CD4-positive, alpha-beta T cell (primary cell): ENCODE measurements around the gene MAP1LC3A. TPM values are rescaled to one million over a fixed set of nuclear protein-coding genes. Genes with fewer than 3 reads are reported as not detected.

Experiments used
- ATAC-seq: fragments of 200-7000 bp; cut with Tn5 transposase; one replicate; pipeline ENCODE4 v1.10.0; 2022; ENCODE audit warnings: mild to moderate bottlenecking; ENCODE audit not compliant: poor library complexity
- CTCF ChIA-PET: fragments of 350-600 bp; sonication (Branson Sonifier 250); formaldehyde crosslinking; loops from one replicate; lab custom pipeline; 2021; ENCODE audit warnings: antibody characterized with exemption, inconsistent platforms; lab: Charles Lee
- POLR2A ChIA-PET: fragments of 350-600 bp; sonication (Branson Sonifier 250); formaldehyde crosslinking; loops from one replicate; lab custom pipeline; 2021; ENCODE audit warnings: antibody characterized with exemption, inconsistent platforms; lab: Charles Lee
- DNase-seq, 14 experiments: peaks; one replicate each; pipeline ENCODE4 v3.0.0-alpha.2; 2013 to 2020; ENCODE audit warnings: mixed read lengths in 2 of 14
- H3K27ac ChIP-seq, 2 donors: one replicate each; pipeline versions ENCODE4 v1.5.1 to v1.7.0; 2013; ENCODE audit warnings: low read length in 2 of 2, low read depth in 1 of 2, mild to moderate bottlenecking in 1 of 2
- H3K27me3 ChIP-seq, 2 experiments: 1 replicate in 1 of 2; 2 replicates in 1 of 2; pipeline versions ENCODE4 v1.6.1 to v1.7.0; 2013; ENCODE audit warnings: low read length in 2 of 2, control low read depth in 1 of 2, mild to moderate bottlenecking in 1 of 2, moderate library complexity in 1 of 2; ENCODE audit not compliant: insufficient read depth in 2 of 2, control insufficient read depth in 1 of 2
- H3K36me3 ChIP-seq: one replicate; pipeline ENCODE4 v1.6.1; 2013; ENCODE audit warnings: low read length, control low read depth; ENCODE audit not compliant: insufficient read depth
- H3K4me1 ChIP-seq: one replicate; pipeline ENCODE4 v1.6.1; 2013; ENCODE audit warnings: low read length, control low read depth; ENCODE audit not compliant: insufficient read depth
- H3K4me3 ChIP-seq: one replicate; pipeline ENCODE4 v1.5.1; 2013; ENCODE audit warnings: mild to moderate bottlenecking, low read length, moderate library complexity
- H3K9me3 ChIP-seq, 2 experiments: 1 replicate in 1 of 2; 2 replicates in 1 of 2; pipeline versions ENCODE4 v1.6.1 to v1.7.0; 2013; ENCODE audit warnings: low read length in 2 of 2, mild to moderate bottlenecking in 2 of 2, control low read depth in 1 of 2, moderate library complexity in 1 of 2; ENCODE audit not compliant: control insufficient read depth in 1 of 2, insufficient read depth in 1 of 2
- H3K27ac Mint-ChIP-seq: one replicate; pipeline ENCODE4 v1.8.0; 2020; ENCODE audit warnings: mixed read lengths
- H3K27me3 Mint-ChIP-seq: one replicate; pipeline ENCODE4 v1.8.0; 2021; ENCODE audit warnings: mixed read lengths
- H3K36me3 Mint-ChIP-seq: one replicate; pipeline ENCODE4 v1.8.0; 2021; ENCODE audit warnings: low read depth, mixed read lengths
- H3K4me1 Mint-ChIP-seq: one replicate; pipeline ENCODE4 v1.8.0; 2021; ENCODE audit warnings: low read depth, mixed read lengths
- H3K4me3 Mint-ChIP-seq: one replicate; pipeline ENCODE4 v1.8.0; 2020; ENCODE audit warnings: mild to moderate bottlenecking, mixed read lengths
- H3K9me3 Mint-ChIP-seq: one replicate; pipeline ENCODE4 v1.8.0; 2020; ENCODE audit warnings: mixed read lengths
- CTCF ChIP-seq: fragments of 200-600 bp; IDR thresholded peaks from one replicate; pipeline ENCODE4 v1.8.0; 2022; ENCODE audit warnings: antibody characterized with exemption, mild to moderate bottlenecking
- intact Hi-C, 2 experiments: fragments of 100-400 bp; cut with DNase I in 1 of 2; cut with micrococcal nuclease in 1 of 2; formaldehyde crosslinking; loops; one replicate each; pipeline versions ENCODE4 v1.15.1 to v1.9.0; 2023 to 2025; cut with DNase I, micrococcal nuclease
- total RNA-seq, 174 experiments: library from RNA in 2 of 174; stranded (reverse) in 2 of 174; gene quantifications; one replicate each; pipeline ENCODE4 v1.2.3 and lab custom pipeline; 2021 to 2026

MAP1LC3A gene
- total RNA-seq, 2 experiments from 2014 or later: 17.5 to 17.7 TPM

DNA sequence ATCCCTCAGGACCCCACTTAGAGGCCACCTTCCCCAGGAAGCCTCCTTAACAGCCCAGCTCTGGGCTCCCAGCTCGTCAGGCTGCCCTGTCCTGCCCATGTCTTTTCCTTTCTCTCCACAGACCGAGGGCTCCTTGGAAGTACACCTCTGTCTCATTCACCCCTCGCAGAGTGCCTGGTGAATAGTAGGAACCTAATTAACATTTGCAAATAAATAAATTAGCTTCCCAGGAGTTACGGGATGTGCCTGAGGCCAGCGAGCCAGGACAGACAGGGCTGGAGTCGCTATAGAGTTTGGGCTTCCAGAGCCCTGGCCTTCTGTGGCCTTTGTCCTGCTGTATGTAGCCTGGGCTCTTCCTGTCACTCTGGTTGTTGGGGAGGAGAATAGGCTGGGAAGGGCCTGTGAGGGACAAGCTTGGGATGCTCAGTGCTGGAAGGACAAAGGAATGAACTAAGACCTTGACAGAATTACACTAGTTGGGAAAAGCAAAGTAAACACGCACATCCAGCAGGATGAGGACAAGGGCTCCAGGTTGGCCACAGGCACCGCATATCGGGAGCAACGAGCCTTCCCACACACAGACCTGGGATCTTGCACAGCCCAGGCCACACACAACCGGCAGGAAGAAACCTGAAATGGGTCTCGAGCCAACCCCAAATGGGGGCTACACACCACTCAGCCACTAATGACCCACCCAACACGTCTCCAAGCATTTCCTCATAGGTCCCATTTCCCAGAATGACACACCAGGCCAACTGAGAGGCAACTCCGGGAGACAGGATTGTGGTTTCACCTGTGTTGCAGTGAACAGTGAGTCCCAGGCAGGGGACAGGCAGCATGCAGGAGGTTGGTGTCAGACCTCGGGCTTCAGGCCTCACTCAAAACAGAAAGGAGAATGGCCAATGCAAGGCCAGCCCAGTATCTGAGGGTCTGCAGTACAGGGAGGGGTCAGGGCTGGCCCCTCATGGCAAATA, 9.7 kb downstream of the MAP1LC3A start:
- Mint-ChIP-seq H3K36me3 (peaks cover 41% of the 10 kb centered on the region), H3K4me3 (no peak overlapping the region), H3K4me1 (no peaks in the 10 kb centered on the region), H3K9me3 (no peaks in the 10 kb centered on the region), H3K27ac (no peak overlapping the region), H3K27me3 (no peaks in the 10 kb centered on the region)
- H3K27ac ChIP-seq: no peak overlapping the region
- ChIA-PET CTCF (no interaction called here), POLR2A (interaction anchor here (1.0 kb wide), 1 partner anchor 10 kb away, joined by 3 read pairs; the partner anchor contains the start of gene MAP1LC3A)
- peaks cover 30% of the 10 kb centered on the region for H3K36me3 ChIP-seq
- ATAC-seq: no peak
- H3K9me3 ChIP-seq: no peaks in the 10 kb centered on the region
- H3K4me3 ChIP-seq: no peak overlapping the region
- peaks cover 2% of the 10 kb centered on the region for H3K4me1 ChIP-seq
- no peaks in the 10 kb centered on the region for H3K27me3 ChIP-seq
- DNase-seq: no peak
- intact Hi-C loops: no loop called here
- no peak for TF ChIP-seq CTCF

GRCh38 chr20:34569598-34569997, 11.1 kb downstream of the MAP1LC3A start:
- ChIA-PET POLR2A (no interaction called here), CTCF (interaction anchor here (1.2 kb wide), 1 partner anchor 8 kb away, joined by 3 read pairs; no protein-coding TSS in a partner anchor)
- Mint-ChIP-seq H3K36me3 (peaks cover 52% of the 10 kb centered on the region), H3K4me1 (no peaks in the 10 kb centered on the region), H3K27me3 (no peaks in the 10 kb centered on the region), H3K4me3 (no peak overlapping the region), H3K27ac (no peak overlapping the region), H3K9me3 (no peaks in the 10 kb centered on the region)
- intact Hi-C loops: no loop called here
- TF ChIP-seq CTCF: no peak
- H3K9me3 ChIP-seq: no peaks in the 10 kb centered on the region
- no peak overlapping the region for H3K27ac ChIP-seq
- H3K36me3 ChIP-seq: peaks cover 36% of the 10 kb centered on the region
- H3K4me1 ChIP-seq: peaks cover 2% of the 10 kb centered on the region
- no peaks in the 10 kb centered on the region for H3K27me3 ChIP-seq
- DNase-seq (no peak), ATAC-seq (no peak)
- H3K4me3 ChIP-seq: no peak overlapping the region

GRCh38 chr20:34570859-34571306, 12.4 kb downstream of the MAP1LC3A start:
- H3K9me3 ChIP-seq: no peaks in the 10 kb centered on the region
- peak overlapping the region; percentile 45 for H3K27ac Mint-ChIP-seq
- H3K4me3 ChIP-seq: no peak overlapping the region
- no peaks in the 10 kb centered on the region for H3K9me3 Mint-ChIP-seq
- ATAC-seq: no peak
- peaks cover 42% of the 10 kb centered on the region for H3K36me3 ChIP-seq
- peak in 2 of 14 experiments; percentile 22 to 33 for DNase-seq
- H3K27ac ChIP-seq: no peak overlapping the region
- peaks cover 60% of the 10 kb centered on the region for H3K36me3 Mint-ChIP-seq
- no peak for TF ChIP-seq CTCF
- no peak overlapping the region for H3K4me3 Mint-ChIP-seq
- ChIA-PET POLR2A (no interaction called here), CTCF (interaction anchor here (1.2 kb wide), 1 partner anchor 9 kb away, joined by 3 read pairs; no protein-coding TSS in a partner anchor)
- no peaks in the 10 kb centered on the region for H3K4me1 Mint-ChIP-seq
- intact Hi-C loops: no loop called here
- H3K27me3 Mint-ChIP-seq: no peaks in the 10 kb centered on the region
- no peaks in the 10 kb centered on the region for H3K27me3 ChIP-seq
- H3K4me1 ChIP-seq: peaks cover 2% of the 10 kb centered on the region
